Right lobe of liver (tissue), 6 donors: ENCODE data around the gene CCDC86. TPM values are rescaled to one million over a fixed set of nuclear protein-coding genes. Genes with fewer than 3 reads are reported as not detected.

ENCODE experiments used
- ATAC-seq, 4 donors: fragments of 200-7000 bp; cut with Tn5 transposase; one replicate each; pipeline ENCODE4 v1.9.1; 2020; ENCODE audit warnings: mild to moderate bottlenecking in 4 of 4, moderate library complexity in 4 of 4
- DNase-seq, 3 donors: peaks; one replicate each; pipeline ENCODE4 v3.0.0-alpha.2; 2020
- H3K27ac ChIP-seq, 3 donors: fragments of 200-600 bp; one replicate each; pipeline ENCODE4 v1.8.0; 2022
- H3K27me3 ChIP-seq, 2 donors: fragments of 200-600 bp; one replicate each; pipeline ENCODE4 v1.8.0; 2022
- H3K36me3 ChIP-seq, 4 donors: fragments of 200-600 bp; sonication (generic) in 1 of 4; one replicate each; pipeline versions ENCODE4 v1.5.1 to v1.8.0; 2017 to 2022; ENCODE audit warnings: control low read depth in 1 of 4
- H3K4me1 ChIP-seq, 4 donors: fragments of 200-600 bp; sonication (generic) in 1 of 4; one replicate each; pipeline versions ENCODE4 v1.5.1 to v1.8.0; 2017 to 2022; ENCODE audit warnings: control low read depth in 1 of 4
- H3K4me3 ChIP-seq, 3 donors: fragments of 200-600 bp; one replicate each; pipeline ENCODE4 v1.8.0; 2022
- H3K9me3 ChIP-seq, 4 donors: fragments of 200-600 bp; sonication (generic) in 1 of 4; one replicate each; pipeline versions ENCODE4 v1.5.1 to v1.8.0; 2017 to 2022; ENCODE audit warnings: control low read depth in 1 of 4
- POLR2A ChIP-seq: fragments of 450-650 bp; IDR thresholded peaks from one replicate; pipeline ENCODE4 v1.6.1; 2017; ENCODE audit warnings: antibody characterized with exemption, mild to moderate bottlenecking
- WGBS: methylation state at CpG from one replicate; pipeline ENCODE4 v1.1.6; 2018; ENCODE audit warnings: low coverage, low lambda C conversion rate; ENCODE audit not compliant: insufficient coverage; ENCODE audit errors: missing lambda C conversion rate; 5-methylcytosine and 5-hydroxymethylcytosine counted together
- intact Hi-C, 2 donors: fragments of 100-400 bp; cut with DNase I; formaldehyde crosslinking; loops; one replicate each; pipeline versions ENCODE4 v1.11.2 to v1.14.1; 2022
- total RNA-seq, 6 experiments: library from RNA; depleted of rRNA in 2 of 6; stranded (reverse); fragments of >200 nt in 2 of 6; fragmentation: NEBNext Ultra II Directional in 3 of 6; extraction: Animal tissue kit (Norgen Biotek cat#: 25700) in 3 of 6; gene quantifications; one replicate each; pipeline versions ENCODE4 v1.1.0 to v1.2.4, GENCODE V29; 2016 to 2023
- TF ChIP-seq, protein P1 (sequence below), 4 donors: fragments of 200-600 bp in 3 of 4; fragments of 450-650 bp in 1 of 4; IDR thresholded peaks; one replicate each; pipeline versions ENCODE4 v1.5.1 to v1.8.0; 2016 to 2022; ENCODE audit warnings: antibody characterized with exemption in 4 of 4, mild to moderate bottlenecking in 2 of 4
- donor health status: DM: no; HTN: yes; CAD: no.
- donor health status: DM: no; HTN: no; CAD: no.
- donor health status: DM: no; HTN: no; CAD: no.
- donor health status: DM: no; HTN: yes; CAD: no.
- donor health status: DM: no; HTN: yes; CAD: no.

The CCDC86 gene
- total RNA-seq, 6 experiments from 2014 or later = 4.9 to 17.8 (median 8.6) TPM

DNA sequence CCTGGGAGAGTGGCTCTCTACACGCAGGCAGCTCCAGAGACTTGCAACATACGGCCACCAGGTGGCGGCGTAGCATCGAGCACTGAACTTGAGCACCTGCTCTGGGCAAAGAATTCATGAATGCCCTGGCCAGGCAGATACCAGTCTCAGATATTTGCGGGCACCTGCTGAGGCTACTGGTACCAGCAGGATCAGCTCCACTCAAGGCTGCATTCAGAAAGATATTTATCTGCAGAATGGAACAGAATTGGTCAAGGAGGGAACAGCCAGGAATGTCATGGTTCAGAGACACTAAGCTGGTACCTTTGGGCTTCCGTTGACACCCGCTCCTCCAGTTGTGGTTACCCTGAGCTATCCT lies 10.8 kb upstream of the CCDC86 start:
- Histone ChIP-seq H3K27ac (no peak overlapping the region), H3K36me3 (no peaks in the 10 kb centered on the region), H3K9me3 (no peaks in the 10 kb centered on the region), H3K4me1 (no peaks in the 10 kb centered on the region), H3K27me3 (no peaks in the 10 kb centered on the region), H3K4me3 (no peak overlapping the region)
- WGBS = 26% methylated on average over 8 of the region's 8 CpGs
- DNase-seq = peak; percentile 81 to 87 (median 86)
- TF ChIP-seq, protein P1, sequence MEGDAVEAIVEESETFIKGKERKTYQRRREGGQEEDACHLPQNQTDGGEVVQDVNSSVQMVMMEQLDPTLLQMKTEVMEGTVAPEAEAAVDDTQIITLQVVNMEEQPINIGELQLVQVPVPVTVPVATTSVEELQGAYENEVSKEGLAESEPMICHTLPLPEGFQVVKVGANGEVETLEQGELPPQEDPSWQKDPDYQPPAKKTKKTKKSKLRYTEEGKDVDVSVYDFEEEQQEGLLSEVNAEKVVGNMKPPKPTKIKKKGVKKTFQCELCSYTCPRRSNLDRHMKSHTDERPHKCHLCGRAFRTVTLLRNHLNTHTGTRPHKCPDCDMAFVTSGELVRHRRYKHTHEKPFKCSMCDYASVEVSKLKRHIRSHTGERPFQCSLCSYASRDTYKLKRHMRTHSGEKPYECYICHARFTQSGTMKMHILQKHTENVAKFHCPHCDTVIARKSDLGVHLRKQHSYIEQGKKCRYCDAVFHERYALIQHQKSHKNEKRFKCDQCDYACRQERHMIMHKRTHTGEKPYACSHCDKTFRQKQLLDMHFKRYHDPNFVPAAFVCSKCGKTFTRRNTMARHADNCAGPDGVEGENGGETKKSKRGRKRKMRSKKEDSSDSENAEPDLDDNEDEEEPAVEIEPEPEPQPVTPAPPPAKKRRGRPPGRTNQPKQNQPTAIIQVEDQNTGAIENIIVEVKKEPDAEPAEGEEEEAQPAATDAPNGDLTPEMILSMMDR (IDR thresholded peaks at IDR 0.05) = peak; percentile 89 to 97 (median 96)
- no peak for TF ChIP-seq POLR2A
- intact Hi-C loops = no loop called here
- peak; percentile 95 to 99 (median 98) for ATAC-seq

DNA sequence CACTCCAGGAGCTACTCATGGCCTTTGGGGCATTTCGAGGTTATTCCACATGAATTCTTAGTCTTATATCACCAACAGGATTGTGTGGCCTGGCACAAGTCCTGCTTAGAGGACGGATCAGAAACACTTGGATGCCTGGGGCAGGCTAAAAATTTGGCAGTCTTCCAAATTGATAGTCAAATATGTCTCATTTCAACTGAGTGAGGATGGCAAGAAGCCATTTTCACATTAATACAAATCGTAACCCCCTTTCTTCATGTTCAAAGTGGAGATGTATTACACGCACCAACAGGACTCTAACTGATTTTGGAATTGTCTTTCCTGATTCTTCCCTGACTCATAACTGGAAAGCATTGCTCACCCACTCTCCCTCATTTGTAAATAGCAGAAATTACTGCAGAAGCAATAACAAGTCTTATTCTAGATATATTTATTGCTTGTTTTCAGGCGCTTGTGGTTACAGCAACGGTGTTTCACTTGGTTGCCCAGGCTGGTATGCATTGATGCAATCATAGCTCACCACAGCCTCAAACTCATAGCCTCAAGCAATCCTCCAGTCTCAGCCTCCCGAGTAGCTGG lies 10.3 kb upstream of the CCDC86 start:
- Histone ChIP-seq H3K27me3 (no peaks in the 10 kb centered on the region), H3K27ac (no peak overlapping the region), H3K36me3 (no peaks in the 10 kb centered on the region), H3K4me3 (no peak overlapping the region), H3K4me1 (no peaks in the 10 kb centered on the region), H3K9me3 (no peaks in the 10 kb centered on the region)
- intact Hi-C loops = no loop called here
- DNase-seq = no peak
- 43% methylated on average over 7 of the region's 7 CpGs for WGBS
- ATAC-seq = no peak
- TF ChIP-seq, protein P1 (IDR thresholded peaks at IDR 0.05) = no peak
- no peak for TF ChIP-seq POLR2A

DNA sequence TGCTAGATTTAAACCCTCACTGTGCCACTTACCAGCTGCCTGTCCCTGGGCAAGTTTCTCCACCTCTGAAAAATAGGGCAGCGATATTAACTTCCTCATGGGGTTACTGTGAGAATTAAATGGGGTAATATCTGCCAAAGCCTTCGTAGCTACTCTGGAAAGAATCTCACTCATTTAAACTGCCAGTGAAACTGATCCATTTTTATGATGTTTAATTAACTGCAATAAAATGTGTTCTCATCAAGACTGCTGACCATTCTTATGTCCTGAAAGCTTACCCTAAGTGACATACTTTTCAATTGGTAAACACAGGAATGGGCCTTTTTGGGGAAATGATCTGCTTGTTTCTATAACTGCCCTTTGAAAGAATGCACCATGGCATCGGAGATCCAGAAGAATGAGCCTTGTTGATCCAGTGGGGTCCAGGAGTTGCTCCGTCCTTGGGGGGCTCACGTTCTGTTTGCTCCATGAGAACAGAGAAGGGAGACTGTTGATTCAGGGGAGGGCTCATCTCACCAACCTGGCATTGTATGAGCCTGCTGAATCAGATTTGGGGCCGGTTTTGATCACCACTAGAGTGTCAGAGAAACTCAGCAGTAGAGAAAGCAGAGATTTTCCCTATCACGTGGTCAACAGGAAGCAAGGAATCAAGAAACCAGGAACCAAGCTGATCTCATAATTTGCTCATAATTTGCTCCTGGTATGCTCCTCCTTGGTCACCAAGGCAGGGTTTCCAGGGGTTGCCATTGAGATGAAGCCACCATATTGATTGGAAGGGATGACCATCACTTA lies 7.0 kb upstream of the CCDC86 start:
- intact Hi-C loops = no loop called here
- WGBS = 50% methylated on average over 7 of the region's 7 CpGs
- no peak for ATAC-seq

DNA sequence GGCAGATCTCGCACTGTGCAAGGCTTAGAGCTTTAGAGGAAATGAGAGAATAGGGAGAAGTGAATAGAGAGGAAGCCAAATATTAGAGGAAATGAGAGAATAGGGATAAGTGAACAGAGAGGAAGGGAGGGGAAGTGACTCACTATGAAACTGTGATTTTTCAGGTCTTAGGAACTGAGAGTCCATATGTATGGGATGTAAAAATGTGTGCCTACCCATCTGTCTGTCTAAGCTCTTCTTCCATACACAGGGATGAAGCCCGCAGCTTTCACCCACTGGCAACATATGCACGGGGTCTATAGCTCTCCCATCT lies 6.4 kb upstream of the CCDC86 start:
- no peaks in the 10 kb centered on the region for H3K27me3 ChIP-seq
- H3K4me1 ChIP-seq = no peaks in the 10 kb centered on the region
- no peaks in the 10 kb centered on the region for H3K36me3 ChIP-seq
- H3K4me3 ChIP-seq = no peak overlapping the region
- H3K27ac ChIP-seq = no peak overlapping the region
- no peaks in the 10 kb centered on the region for H3K9me3 ChIP-seq
- ATAC-seq (peak; percentile 5 to 48 (median 36)), DNase-seq (no peak)
- WGBS = 43% methylated on average over 1 of the region's 3 CpGs
- no peak for TF ChIP-seq POLR2A
- TF ChIP-seq, protein P1 (IDR thresholded peaks at IDR 0.05) = no peak
- intact Hi-C loops = no loop called here

More for the DNA sequence above, 7.0 kb upstream of the CCDC86 start:
- Histone ChIP-seq H3K4me3 (no peak overlapping the region), H3K4me1 (no peaks in the 10 kb centered on the region), H3K36me3 (no peaks in the 10 kb centered on the region), H3K27ac (no peak overlapping the region), H3K9me3 (no peaks in the 10 kb centered on the region), H3K27me3 (no peaks in the 10 kb centered on the region)
- TF ChIP-seq POLR2A = no peak
- TF ChIP-seq, protein P1 (IDR thresholded peaks at IDR 0.05) = no peak
- no peak for DNase-seq
